ENCODE measurements around the gene HHLA2.

HHLA2 gene

DNA sequence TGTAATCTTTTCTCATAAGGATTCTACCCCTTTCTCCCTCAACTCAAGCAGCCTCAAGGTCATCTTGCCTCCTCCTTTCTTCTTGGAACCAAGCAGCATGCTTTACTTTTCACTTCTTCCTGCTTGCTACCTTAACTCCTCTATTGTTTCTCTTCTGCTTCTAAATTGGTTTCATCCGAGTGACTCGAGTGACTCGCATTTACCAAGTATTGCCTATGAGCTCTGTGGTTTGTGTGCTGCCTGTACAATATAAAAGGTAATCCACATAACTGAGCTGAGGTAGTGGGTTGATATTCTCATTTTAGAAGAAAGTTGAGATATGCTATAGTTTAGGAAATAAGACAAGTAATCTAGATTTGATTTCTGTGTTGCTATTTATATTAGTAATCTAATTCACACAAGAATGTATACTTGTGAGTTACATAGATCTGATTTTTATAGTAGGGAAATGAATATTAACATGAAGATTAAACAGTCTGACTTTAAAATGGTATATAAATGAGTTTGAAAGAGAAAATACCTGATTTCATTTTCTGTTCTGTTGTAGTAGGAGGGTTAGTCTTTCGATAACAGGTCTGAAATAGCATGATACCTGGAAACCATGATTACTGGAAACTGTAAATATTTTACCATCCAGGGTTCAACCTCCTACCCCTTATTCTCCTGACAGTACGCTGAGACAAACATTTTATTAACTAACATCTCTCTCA lies 5.5 kb downstream of the HHLA2 start:
- DNase-seq = no peak

DNA sequence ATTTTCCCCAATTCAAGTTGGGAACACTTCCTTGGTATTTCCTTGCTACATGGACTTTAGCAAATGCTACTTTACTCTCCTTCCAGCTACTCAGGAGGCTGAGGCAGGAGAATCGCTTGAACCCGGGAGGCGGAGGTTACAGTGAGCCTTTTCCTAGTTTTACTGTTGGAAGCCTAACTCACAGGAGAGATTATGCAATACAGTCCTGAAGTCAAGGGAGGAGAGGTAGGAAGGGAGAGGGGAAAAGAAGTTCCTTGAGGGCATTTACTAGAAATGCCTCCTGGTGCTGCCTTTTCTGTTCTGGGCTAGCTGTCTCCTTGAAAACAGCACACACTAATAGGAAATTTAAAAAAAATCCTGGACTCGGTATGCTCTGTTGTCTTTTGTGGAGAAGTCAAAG lies 6.2 kb downstream of the HHLA2 start:
- no peak for DNase-seq

DNA sequence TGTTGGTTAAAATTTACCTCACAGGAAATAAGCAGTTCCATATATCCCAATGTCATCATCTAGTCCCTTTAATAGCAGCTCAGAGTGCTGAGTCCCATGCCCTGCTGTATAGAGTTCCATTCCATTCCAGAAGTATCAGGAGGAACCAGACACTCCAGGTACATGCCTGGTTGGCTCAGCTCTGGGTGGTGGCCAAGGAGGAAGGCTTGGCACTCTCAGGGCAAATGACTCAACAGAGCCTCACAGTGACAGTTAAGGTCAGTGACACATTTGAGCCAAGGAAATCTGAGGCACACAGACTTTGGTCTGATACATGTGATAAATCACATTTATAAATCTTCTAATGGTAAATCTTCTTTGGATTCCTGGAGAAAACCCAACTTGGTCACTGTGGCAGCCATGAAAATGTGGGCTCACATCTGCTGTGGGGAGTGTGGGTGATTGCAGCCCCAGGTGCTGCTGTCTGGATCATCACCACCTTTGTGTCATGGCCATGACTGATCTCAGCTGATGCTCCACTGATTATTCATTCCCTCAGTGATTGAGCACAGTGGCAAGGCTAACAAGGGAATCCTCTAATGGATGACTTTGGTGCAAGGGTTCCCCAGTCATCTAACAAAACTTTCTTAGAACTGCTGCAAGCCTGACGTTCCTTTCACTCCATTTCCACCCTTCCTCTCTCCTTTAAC lies 9.3 kb downstream of the HHLA2 start:
- no peak for DNase-seq

DNA sequence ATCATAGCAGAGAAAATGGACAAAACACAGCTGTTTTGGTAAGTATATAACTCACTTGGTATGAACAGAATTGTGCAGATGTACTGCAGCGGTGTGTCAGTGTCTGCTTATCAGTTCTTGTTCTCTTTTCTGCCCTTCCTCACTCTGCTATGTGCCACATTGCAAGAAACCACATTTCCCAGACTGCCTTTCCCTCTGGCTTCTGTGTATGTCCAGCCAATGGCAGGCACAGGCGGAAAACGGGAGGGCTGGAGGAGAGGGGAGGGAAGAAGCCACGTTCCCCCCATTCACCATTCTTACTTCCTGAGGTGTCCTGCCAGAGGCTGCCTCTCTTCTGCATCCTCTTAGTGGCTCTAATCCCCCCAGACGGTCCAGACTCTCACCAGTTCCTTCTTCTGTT lies 15.4 kb downstream of the HHLA2 start:
- no peak for DNase-seq

DNA sequence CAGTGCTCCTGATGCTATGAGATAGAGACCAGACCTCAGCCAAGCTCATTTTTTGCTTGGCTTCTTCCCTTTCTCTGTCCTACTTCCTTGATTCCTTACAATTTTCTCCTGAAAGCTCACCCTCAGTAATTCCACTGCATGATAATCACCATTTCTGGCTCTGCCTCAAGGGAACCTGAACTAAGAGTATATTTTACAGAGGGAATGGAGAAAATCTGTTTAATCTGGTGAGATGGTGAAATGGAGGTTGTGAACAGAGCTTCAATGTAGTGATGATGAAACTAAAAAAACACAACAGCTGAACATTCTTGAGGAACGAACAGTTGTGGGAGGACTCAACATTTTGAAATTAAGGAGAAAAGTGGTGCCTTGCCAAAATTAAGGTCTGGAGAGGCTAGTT lies 16.3 kb downstream of the HHLA2 start:
- DNase-seq = no peak

DNA sequence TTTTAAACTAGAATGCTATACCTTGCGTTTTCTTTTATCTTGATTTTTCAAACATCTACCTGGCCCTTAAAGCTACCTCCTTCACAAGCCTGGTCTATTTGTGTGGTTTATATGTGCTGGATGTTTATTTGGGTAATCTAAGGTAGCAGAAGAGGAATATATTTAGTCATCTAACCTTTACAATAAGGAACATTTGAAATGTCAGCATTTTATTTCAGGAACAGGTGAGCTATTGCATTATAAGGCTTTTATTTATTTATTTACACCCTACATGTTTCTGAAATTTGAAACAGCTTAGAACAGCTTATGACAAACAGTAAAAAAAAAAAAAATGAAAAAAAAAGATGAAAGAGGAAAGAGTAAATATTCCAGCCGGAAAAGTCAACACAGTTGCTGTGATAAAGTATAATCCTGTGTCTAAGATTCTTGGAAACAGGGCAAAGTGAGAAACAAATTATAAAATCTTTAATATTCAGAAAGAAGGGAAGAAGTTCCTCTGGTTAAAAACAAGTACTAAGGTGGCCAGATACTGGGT lies 19.5 kb downstream of the HHLA2 start:
- DNase-seq = no peak

DNA sequence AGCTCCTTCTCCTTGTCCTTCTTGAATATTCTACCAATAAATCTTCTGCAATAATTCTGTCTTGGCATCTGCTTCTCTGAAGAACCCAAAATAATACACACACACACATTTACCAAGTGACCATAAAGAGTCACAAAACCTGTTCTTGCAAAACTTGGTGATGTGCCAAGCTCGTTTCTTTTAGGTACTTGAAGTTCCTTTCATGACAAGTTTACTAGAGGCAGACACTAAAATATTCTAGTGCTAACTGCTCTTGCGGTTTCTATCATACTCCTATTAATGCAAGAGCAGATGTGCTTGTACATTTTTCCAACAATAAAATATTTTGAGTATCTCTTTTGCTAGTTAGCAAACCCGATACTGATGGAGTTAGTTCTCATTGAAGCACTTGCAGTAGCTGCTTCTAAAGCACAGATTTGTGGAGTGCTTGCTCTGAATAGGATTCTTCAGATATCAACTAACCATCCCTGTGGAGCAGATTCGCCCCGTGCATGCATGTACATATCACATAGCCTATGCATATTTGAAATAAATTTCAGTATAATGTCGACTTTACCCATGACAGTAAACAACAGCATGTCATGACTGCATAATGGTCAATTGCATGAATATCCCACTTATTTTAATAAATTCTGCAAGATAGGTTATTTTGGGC lies 23.2 kb downstream of the HHLA2 start:
- peak in 1 of 2 experiments; percentile 22 for DNase-seq

GRCh38 chr3:108320746-108321350 lies 24.5 kb downstream of the HHLA2 start:
- DNase-seq = no peak

GRCh38 chr3:108322352-108322751 lies 26.0 kb downstream of the HHLA2 start:
- no peak for DNase-seq

DNA sequence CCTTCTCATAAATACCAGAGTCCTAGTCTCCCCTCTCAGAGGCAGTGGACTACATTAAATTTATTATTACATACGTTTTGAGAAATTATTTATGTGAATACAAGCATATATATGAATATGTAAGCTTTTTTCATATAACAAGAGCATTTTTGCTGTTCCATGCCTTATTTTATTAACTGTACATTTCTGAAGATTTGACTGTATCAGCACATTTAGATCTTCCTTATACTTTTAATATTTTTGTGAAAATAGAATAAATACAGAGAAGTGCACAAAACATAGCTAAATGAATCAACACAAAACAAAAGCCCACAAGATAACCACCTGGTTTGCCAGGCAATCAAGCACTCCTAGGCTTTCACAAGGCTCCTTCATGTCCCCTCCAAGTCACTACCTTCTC lies 27.8 kb downstream of the HHLA2 start:
- DNase-seq = no peak

GRCh38 chr3:108327168-108327567 lies 30.8 kb downstream of the HHLA2 start:
- no peak for DNase-seq

GRCh38 chr3:108328821-108329486 lies 32.6 kb downstream of the HHLA2 start:
- DNase-seq = no peak

- DNase-seq = no peak
Observed at GRCh38 chr3:108329508-108329907, 33.2 kb downstream of the HHLA2 start.

DNA sequence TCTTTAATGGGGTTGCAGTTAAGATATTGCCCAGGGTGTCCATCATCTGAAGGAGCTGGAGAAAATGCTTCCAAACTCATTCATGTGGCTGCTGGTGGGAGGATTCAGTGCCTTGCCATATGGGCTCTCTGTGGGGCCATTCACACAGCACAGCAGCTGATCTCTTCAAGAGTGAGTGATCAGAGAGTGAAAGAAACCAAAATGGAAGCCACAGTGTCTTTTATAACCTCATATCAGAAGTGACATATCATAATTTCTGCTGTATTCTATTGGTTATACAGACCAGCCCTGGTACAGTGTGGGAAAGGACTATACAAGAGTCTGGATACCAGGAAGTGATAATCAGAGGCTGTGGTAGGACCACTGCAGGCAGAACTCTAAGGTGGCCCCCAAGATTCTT lies 33.6 kb downstream of the HHLA2 start:
- DNase-seq = no peak

GRCh38 chr3:108331792-108332191 lies 35.4 kb downstream of the HHLA2 start:
- no peak for DNase-seq

DNA sequence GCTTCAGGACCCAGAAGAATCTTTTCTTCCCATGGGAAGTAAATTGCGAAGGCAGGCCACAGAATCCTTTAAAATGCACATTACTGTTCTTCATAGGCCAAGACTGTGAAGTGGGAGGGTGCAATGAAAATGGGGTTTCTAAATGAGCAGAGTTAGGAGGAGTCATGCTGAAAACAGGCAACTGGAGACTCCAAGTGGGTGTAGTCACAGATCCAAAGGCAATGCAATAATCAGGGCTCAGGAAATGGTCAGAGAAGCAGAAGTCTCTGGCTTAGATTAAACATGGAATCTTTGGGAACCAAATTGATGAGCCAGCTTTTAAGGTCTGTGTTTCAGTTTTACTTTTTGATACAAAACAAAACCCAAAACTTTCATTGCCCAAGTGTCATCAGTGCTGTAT lies 37.6 kb downstream of the HHLA2 start:
- DNase-seq = no peak

DNA sequence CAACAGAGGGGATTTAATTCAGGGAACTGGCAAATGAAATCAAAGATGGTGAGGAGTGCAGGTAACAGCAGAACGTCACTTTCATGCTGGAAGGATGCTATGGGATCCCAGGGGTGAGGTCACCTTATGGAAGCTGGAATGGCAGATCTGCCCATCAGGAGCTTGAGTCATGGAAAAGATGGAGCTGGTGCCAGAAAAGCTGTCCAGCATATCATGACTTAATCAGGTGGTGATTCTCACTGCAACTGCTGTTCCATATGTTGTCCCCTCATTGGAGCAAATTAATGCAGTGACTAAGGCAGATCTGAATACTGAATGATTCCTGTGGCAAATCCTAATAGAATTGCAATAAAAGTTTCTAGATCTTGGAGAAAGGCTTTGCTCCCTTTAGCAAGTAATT lies 38.4 kb downstream of the HHLA2 start:
- peak in 1 of 2 experiments; percentile 66 for DNase-seq

GRCh38 chr3:108338901-108339545 lies 42.7 kb downstream of the HHLA2 start:
- DNase-seq = no peak

- no peak for DNase-seq
Observed at GRCh38 chr3:108341911-108342310, 45.6 kb downstream of the HHLA2 start.

DNA sequence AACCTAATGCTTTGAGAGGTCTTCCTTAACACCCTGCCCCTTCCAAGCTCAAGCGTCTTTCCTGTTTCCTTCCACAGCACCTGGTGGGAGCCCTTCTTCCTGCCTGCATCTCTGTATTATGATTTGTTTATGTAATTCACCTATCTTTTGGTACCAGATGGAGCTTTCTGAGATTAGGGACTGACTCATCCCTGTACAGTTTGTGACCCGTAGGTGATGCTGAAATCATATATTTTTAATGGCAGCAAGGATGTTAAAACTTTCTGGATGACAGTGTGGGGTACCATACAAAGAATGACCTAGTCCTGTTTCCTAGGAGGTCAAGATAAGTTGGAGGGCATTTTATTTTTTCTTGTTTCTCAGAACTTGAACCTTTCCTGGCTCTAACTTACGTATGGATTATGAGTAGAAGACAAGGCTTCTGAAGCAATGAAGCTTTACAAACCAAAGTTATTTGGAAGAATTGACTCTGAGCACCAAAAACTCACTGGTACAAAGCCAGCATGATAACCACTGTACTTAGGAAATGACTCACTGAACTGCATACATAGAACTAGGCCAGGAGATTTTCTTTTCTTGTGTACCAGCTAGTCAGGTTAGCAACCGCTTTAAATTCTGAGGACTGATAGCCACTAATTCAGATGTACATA lies 46.6 kb downstream of the HHLA2 start:
- DNase-seq = no peak

DNA sequence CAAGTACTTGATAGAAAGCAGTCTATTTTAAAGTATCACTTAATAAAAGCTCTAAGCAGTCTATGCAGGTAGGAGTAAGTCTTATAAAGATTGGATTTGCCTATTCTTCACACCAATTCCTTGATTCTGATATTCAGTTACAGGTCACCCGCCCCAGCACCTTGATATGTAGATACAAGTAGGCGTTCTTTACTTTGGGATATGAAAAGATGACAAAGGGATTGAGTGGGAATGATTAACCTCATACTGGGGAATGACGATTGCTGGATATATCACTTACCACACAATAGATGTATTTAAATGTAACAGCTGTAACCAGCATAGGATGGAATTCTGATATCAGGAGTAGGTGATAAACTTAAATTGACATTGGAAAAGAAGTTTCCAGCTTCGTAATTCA lies 47.1 kb downstream of the HHLA2 start:
- no peak for DNase-seq
